HG03432 (cell line): Measurements from ENCODE around the gene ADGRE3.
A peak's percentile ranks its signal among the peaks of the same experiment; 100 is the strongest.
"Not testable (repeated sequence)": the region's sequence is repeated elsewhere in the genome, so short reads cannot be mapped to it uniquely, and the experiment has no call there.

Experiments
- ATAC-seq: cut with Tn5 transposase; IDR thresholded peaks from one replicate; pipeline ENCODE4 v1.9.1; 2021; ENCODE audit warnings: mild to moderate bottlenecking, moderate library complexity; ENCODE audit not compliant: unreplicated experiment

Gene ADGRE3

DNA sequence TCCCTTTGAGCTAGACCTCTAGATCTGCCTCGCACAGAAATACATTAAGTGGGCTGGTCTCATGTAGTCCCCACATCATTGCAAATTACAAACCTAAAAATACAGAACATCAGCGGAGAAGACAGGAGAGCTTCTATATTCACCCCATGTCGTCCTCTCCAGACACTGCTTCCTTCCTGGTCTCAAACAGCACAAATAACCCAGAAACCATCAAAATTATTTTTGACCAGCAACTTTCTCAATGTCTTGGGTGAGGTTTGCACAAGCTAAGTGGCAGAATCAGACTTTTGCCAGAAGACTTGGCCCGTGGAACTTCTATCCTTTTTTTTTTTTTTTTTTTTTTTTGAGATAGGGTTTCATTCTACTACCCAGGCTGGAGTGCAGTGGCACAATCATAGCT is 63.6 kb downstream of the ADGRE3 start:
- ATAC-seq: no peak

DNA sequence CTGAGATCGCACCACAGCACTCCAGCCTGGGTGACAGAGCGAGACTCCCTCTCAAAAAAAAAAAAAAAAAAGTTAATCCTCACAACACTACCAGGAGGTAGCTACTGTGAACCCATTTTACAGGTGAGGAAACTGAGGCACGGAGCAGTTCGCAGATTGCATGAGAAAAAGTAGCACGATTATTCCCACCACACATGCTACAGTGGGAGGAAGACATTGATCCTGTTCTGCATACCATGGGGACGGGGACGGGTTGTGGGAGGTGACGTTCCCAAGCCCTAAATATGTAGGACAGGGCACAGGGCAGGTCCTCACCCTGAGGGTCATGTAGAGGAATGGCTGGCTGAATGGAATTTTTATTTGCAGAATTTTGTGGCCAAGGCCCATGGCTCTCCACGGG is 68.0 kb downstream of the ADGRE3 start:
- ATAC-seq: no peak

DNA sequence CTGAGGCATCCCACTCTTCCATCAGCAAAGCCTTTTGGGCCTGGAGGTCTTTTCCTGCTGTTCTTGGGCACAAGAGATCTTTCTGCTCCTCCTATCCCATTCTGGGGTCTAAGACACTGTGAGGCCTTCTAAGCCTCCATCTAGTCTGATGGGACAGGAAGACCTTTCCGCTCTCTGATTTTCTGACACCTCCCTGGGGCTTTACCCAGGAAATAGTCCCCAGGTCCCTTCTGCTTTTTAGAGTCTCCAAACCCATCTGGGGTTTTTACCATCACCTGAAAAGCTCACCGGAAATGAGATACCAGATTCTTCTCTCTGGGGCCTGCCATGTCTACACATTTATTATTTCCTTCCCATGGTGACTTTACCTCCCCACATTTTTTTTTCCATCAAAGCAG is 70.7 kb downstream of the ADGRE3 start:
- peak; percentile 84 for ATAC-seq

DNA sequence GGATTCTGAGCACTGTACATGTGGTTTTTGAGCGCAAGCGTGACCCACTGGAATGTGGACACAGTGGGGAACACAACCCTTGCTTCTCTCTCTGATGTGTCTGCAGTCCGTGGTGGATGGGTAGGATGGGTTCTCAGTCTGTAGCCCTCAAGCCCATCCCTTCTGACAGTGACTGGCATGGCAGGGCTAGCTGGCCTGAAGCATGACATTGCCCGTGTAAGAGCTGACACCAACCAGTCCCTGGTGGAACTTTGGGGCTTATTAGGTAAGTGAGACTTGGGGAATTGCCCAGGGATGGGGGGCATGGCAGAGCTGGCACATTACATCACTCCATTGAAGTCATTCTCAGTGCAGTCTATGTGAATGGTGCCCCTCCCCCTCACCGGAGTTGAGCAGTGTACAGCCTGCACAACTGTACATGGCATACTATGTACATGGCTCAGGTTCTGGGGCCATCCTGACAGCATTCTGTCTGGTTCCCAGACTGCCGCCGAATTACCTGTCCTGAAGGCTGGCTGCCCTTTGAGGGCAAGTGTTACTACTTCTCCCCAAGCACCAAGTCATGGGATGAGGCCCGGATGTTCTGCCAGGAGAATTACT is 75.0 kb downstream of the ADGRE3 start:
- no peak for ATAC-seq

DNA sequence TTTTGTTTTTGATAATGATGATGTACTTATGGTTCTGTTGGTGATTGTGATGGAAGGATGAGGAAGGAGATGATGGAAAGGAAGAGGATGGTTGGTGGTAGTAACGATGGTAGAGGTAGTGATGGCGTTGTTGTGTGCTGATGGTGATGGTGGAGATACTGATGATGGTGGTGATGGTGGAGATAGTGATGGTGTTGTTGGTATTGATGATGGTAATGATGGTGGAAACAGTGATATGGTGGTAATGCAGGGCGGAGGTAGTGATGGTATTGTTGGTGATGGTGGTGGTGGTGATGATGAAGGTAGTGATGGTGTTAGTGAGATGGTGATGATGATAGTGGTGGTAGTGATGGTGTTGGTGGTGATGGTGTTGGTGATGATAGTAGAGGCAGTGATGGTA is 79.1 kb downstream of the ADGRE3 start:
- ATAC-seq: no peak

DNA sequence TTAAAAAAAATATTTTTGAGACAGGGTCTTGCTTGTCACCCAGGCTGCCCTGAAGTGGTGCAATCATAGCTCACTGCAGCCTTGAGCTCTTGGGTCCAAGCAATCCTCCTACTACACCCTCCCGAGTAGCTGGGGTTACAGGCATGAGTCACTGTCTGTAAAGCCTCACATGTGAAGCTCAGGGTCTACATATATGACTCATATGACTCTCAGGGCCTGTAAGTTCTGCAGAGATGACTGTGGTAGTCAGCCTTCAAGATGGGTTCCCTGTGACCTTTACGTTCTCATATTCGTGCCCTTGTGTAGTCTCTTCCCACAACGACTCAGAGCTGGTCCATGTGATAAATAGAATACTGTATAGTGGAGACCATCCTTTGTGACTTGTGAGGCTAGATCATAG is 85.2 kb downstream of the ADGRE3 start:
- not testable (repeated sequence) for ATAC-seq

DNA sequence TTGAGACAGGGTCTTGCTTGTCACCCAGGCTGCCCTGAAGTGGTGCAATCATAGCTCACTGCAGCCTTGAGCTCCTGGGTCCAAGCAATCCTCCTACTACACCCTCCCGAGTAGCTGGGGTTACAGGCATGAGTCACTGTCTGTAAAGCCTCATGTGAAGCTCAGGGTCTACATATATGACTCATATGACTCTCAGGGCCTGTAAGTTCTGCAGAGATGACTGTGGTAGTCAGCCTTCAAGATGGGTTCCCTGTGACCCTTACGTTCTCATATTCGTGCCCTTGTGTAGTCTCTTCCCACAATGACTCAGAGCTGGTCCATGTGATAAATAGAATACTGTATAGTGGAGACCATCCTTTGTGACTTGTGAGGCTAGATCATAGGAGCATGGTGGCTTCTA is 89.5 kb downstream of the ADGRE3 start:
- peak; percentile 74 for ATAC-seq

DNA sequence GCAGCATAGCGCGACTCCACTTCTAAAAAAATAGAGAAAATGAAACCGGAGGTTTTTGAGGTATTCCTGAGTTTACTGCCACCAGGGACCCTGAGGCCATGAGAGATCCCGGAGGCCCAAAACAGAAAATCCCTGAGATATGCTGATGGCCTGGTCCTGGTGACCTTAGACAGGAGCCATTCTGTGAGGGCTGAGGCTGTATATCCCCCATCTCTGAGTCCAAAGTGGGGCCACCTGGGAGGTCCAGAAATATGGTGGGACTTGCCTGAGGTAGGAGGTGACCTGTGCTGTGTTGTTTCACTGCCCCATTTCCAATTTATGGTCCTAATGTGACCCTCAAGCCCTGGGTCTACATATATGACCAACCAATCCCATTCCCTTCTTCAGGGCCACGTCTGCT is 90.3 kb downstream of the ADGRE3 start:
- ATAC-seq: not testable (repeated sequence)

DNA sequence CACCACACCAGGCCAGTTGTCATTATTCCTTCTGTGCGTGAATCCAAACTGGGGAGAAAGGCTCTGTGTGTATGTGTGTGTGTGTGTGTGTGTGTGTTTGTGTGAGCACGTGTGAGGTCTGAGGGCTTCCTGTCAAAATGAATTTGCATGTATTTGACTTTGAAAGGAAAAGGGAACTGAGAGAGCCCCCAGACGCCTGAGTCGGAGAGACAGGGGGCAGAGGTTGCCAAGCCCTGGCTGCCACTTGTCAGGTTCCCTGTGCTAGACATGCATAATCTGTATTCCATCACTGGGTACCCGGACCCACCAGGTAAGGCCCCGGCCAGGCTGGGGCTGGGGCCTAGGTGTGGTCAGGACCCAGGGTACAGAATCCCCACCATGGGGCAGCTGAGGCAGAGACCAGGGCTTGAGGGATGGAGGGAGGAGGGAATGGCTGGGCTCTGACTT is 91.7 kb downstream of the ADGRE3 start, which contains the start of gene CLEC17A:
TSS of gene CLEC17A (plus strand) at position 191 of the 447 bp plus-strand sequence. CDS start at position 268, 77 bp downstream.
- peak; percentile 29 for ATAC-seq

DNA sequence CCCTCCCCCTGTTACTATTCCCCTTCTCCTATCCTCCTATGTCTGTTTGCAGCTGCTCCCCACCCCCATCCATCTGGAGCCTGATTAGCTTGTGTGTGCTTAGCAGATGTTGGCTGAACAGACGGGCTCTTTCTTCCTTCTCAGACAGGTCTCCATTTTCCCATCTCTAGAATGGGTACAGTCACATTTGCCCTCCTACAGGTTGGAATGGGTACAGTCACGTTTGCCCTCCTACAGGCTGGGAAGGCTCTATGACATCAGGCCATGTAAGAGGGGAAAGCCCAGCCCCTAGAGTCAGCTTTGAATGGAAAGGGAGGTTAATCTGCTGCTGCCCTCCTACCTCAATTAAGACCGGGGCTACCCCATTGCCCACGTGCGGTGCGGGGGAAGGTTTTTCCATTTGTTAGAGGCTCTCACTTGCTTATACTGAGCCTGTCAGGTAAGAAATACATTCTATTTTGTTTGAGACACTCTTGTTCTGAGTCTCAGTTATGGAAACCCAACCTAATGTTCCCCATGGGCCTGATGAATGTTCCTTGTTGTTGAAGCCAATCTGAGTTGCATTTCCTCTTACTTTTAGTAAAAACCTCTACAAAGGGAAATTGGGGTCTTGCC is 93.9 kb downstream of the ADGRE3 start:
- no peak for ATAC-seq

DNA sequence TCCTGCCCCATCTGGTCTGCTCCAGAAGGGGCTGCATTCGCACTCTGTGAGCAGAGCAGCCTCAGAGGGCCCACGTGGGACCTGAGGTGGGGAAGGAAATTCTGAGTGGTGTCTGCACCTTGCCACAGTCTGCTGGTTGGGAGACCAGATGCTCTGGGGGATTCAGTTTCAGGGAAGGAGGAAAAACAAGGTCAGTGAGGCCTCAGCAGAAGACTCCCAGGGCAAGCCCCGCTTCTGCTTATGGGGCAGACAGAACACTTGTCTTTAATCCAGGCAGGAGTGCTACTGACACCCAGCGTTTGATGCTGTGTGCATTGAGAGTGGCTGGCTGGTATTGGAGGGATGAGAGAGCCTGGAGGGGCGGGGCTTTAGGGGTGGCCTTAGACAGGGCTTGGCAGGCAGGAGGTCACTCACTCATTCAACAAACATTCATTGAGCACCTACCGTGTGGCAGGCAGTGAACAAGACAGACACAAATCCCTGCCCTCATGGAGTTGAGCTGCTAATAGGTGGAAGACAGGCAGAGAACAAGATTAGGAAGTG is 96.7 kb downstream of the ADGRE3 start:
- no peak for ATAC-seq

DNA sequence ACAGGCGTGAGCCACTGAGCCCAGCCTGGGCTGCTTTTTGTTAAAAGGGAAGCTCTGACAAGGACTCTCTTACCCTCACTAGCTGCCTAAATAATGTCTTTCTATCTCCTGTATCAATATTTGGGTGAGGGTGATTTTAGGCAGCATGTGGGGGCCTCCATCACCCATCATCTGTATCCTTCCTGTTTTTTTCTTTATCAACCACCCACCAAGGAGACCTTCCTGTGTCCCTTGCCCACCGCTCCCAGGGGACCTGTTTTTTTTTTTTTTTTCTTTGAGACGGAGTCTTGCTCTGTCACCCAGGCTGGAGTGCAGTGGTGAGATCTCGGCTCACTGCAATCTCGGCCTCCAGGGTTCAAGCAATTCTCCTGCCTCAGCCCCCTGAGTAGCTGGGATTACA is 97.4 kb downstream of the ADGRE3 start:
- no peak for ATAC-seq

DNA sequence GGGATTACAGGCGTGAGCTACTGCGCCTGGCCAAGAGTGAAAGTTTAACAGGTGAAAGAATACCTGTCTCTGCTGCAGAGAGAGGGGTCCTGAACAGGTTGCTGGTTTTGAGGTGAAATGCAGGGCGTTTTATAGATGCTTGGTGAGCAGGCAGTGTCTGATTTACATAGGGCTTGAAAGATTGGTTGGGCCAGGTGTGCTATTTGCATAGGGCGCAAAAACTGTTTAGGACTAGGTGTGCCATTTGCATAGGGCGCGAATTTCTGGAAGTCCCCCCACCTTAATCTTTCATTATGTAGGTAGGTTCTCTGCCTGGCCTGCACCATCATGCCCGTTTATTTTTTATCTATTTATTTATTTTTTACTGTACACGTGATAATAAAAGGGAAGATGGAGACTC is 98.3 kb downstream of the ADGRE3 start:
- ATAC-seq: no peak

DNA sequence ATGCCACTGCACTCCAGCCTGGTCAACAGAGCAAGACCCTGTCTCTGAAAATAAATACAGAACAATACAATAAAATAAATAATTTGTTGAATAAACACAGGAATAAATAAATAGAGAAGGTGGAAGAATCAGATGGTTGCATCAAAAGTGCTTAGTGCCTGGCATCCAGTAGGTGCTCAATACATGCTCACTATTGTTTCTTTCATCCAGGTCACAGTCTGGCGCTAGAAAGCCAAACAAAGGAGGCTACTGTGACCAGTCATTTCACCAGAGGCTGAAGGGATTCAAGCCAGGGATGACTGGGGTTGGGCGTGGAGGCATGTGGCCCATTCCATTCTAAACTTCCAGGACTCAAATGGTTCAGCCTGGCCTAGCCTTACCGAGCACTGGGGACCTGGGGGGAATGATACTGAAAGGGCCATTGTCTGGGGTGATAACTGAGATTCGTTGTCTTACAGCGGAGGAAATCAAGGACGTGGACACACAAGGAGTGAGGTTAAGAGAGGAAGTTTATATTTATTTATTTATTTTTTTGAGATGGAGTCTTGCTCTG is 99.1 kb downstream of the ADGRE3 start:
- ATAC-seq: no peak

DNA sequence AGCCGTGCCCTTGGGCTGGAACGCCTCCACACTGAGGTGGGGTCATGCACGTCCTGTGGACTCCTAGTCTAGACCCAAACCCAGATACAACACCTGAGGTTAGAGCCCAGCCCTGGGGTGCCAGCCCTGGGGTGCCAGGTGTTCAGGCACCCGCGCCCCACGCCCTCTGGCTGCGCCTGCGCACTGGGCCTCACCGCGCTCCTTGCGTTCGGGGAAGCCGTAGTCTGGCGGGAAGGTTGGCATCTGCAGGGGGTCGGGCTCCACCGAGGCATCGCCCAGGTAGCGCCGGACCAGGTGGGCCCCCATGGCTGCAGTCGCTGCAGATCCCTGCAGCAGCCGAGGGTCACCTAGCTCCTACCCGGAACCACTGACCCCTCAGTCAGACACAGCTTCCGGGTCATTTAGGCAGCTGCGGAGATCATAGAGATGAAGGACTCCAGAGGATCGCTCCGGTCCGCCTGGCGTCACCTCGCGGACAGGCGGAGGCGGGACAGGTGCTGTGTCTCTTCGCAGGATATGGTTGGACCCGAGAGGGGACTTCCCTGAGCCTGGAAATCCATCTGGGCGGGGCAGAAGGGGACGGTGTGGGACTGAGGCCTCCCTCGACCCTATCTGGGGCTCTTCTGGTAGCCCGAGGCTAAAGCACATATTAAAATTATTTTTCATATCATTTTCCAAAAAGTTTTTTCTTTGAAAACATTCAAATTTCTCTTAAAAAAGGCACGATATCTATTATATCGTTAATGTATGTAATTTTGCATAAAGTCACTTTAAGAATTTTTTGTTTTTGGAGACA is 102.8 kb downstream of the ADGRE3 start, which contains the start of gene NDUFB7:
TSS of gene NDUFB7 (minus strand) at position 372 of the 796 bp plus-strand sequence. CDS start at position 306, 66 bp downstream.
- peak; percentile 88 for ATAC-seq

DNA sequence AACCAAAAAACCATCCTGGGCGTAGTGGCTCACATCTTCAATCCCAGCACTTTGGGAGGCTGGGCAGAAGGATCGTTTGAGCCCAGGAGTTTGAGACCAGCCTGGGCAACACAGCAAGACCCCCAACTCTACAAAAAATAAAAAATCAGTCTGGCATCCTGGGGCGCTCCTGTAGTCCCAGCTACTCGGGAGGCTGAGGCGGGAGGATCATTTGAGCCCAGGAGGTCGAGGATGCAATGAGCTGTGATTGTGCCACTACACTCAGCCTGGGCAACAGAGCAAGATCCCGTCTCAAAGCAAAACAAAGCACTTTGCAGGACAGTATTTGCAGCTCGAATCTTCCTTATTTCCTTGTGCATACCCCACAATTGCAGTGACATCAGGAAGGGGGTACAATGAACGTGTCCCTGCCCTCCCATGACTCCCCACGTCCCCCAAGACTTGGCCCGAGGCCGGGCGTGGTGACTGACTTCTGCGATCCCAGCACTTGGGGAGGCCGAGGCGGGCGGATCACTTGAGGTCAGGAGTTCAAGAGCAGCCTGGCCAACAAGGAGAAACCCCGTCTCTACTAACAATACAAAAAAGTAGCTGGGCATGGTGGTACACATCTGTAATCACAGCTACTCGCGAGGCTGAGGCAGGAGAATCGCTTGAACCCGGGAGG is 103.6 kb downstream of the ADGRE3 start:
- ATAC-seq: no peak
